SK-N-SH treated with all-trans-retinoic acid at 6 μM for 48 hours (cell line): ENCODE results near the gene ZMYND19.

ENCODE experiments used
- PPARA ChIP-seq: fragments of 250-450 bp; sonication (Bioruptor Pico); IDR thresholded peaks from 2 replicates; pipeline ENCODE4 v1.5.0; 2020; ENCODE audit warnings: mild to moderate bottlenecking, borderline replicate concordance
- RARB ChIP-seq: fragments of 250-450 bp; sonication (Bioruptor Pico); IDR thresholded peaks from 2 replicates; pipeline ENCODE4 v1.8.0; 2021; ENCODE audit warnings: mild to moderate bottlenecking, moderate library complexity
- SNAI2 ChIP-seq: fragments of 250-450 bp; sonication (Bioruptor Pico); IDR thresholded peaks from 2 replicates; pipeline ENCODE4 v1.5.0; 2020; ENCODE audit warnings: mild to moderate bottlenecking, moderate library complexity
- ZFP3 ChIP-seq: fragments of 250-450 bp; sonication (Bioruptor Pico); IDR thresholded peaks from 2 replicates; pipeline ENCODE4 v1.5.0; 2020; ENCODE audit warnings: mild to moderate bottlenecking, moderate library complexity

- TF ChIP-seq ZFP3 (CRISPR knock-in tag) = no peak
- TF ChIP-seq RARB = no peak
- no peak for TF ChIP-seq PPARA
- TF ChIP-seq SNAI2 (CRISPR knock-in tag) = no peak
Observed at GRCh38 chr9:137550231-137550621, 40.1 kb downstream of the ZMYND19 start, which contains the start of gene PNPLA7.
